Endothelial cell (in vitro differentiated cells): ENCODE measurements around the gene ZNF431. TPM values are rescaled to one million over a fixed set of nuclear protein-coding genes. Genes with fewer than 3 reads are reported as not detected.

Experiments used
- DNase-seq: peaks from one replicate; pipeline ENCODE4 v3.0.0; 2021; ENCODE audit warnings: low spot score
- H3K27ac Mint-ChIP-seq: one replicate; pipeline ENCODE4 v1.8.0; 2021; ENCODE audit warnings: mixed read lengths, inconsistent platforms; ENCODE audit not compliant: unreplicated experiment
- H3K27me3 Mint-ChIP-seq: one replicate; pipeline ENCODE4 v1.8.0; 2021; ENCODE audit warnings: mild to moderate bottlenecking, moderate library complexity, mixed read lengths, inconsistent platforms; ENCODE audit not compliant: unreplicated experiment
- H3K36me3 Mint-ChIP-seq: one replicate; pipeline ENCODE4 v1.8.0; 2021; ENCODE audit warnings: mild to moderate bottlenecking, low read depth, mixed read lengths, inconsistent platforms; ENCODE audit not compliant: unreplicated experiment
- H3K4me1 Mint-ChIP-seq: one replicate; pipeline ENCODE4 v1.8.0; 2021; ENCODE audit warnings: mild to moderate bottlenecking, mixed read lengths, inconsistent platforms; ENCODE audit not compliant: unreplicated experiment
- H3K4me3 Mint-ChIP-seq: one replicate; pipeline ENCODE4 v1.8.0; 2021; ENCODE audit warnings: mild to moderate bottlenecking, mixed read lengths, inconsistent platforms; ENCODE audit not compliant: unreplicated experiment
- H3K9me3 Mint-ChIP-seq: one replicate; pipeline ENCODE4 v1.8.0; 2021; ENCODE audit warnings: mixed read lengths, inconsistent platforms; ENCODE audit not compliant: unreplicated experiment
- total RNA-seq: library from RNA; stranded (reverse); fragmentation: NEBNext Ultra II Directional; extraction: Animal tissue kit (Norgen Biotek cat#: 25700); gene quantifications from one replicate; pipeline ENCODE4 v1.2.1, GENCODE V29; 2021; ENCODE audit not compliant: unreplicated experiment
- TF ChIP-seq, protein P1 (sequence below): fragments of 200-600 bp; sonication (generic); IDR thresholded peaks from one replicate; pipeline ENCODE4 v1.5.0; 2021; ENCODE audit warnings: antibody characterized with exemption; ENCODE audit not compliant: unreplicated experiment

Gene ZNF431
- total RNA-seq, 1 donor from 2014 or later, result 20.1 TPM

DNA sequence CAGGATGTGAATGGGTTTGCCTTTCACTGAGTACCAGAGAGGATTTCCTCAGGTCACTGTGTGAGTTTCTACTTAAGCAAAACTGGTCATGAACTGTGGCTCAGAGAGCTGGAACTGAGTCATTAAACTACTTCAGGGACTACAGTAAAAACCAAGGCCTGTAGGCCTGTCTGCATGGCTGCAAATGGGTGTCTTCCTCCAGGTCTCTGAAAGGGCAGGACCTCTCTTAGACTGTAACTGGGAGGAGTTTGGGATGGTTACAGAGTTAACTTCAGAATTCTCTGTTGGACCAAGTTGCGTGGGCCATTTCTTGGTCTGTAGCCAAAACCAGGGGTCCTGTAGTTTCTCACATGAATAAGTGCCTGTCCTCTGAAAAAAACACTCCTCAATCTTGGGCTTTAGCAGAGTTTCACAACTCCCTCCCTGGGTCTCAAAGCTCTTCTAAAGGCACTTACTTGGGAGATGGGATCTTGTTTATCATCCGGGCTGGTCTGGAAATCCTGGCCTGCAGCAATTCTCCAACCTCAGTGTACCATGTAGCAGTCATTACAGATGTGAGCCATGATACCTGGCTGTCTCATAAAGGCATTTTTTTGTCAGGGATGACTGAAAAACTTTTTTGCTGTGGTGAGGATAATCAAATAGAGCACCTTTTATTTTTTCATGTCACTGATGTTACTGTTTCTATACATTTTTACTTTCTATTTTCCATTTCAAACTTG, 40.2 kb upstream of the ZNF431 start:
- Mint-ChIP-seq H3K4me1 (no peaks in the 10 kb centered on the region), H3K27ac (no peak overlapping the region), H3K36me3 (no peaks in the 10 kb centered on the region), H3K27me3 (peaks cover 2% of the 10 kb centered on the region), H3K9me3 (no peaks in the 10 kb centered on the region), H3K4me3 (no peak overlapping the region)
- TF ChIP-seq, protein P1, sequence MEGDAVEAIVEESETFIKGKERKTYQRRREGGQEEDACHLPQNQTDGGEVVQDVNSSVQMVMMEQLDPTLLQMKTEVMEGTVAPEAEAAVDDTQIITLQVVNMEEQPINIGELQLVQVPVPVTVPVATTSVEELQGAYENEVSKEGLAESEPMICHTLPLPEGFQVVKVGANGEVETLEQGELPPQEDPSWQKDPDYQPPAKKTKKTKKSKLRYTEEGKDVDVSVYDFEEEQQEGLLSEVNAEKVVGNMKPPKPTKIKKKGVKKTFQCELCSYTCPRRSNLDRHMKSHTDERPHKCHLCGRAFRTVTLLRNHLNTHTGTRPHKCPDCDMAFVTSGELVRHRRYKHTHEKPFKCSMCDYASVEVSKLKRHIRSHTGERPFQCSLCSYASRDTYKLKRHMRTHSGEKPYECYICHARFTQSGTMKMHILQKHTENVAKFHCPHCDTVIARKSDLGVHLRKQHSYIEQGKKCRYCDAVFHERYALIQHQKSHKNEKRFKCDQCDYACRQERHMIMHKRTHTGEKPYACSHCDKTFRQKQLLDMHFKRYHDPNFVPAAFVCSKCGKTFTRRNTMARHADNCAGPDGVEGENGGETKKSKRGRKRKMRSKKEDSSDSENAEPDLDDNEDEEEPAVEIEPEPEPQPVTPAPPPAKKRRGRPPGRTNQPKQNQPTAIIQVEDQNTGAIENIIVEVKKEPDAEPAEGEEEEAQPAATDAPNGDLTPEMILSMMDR, result no peak
- DNase-seq, result no peak

DNA sequence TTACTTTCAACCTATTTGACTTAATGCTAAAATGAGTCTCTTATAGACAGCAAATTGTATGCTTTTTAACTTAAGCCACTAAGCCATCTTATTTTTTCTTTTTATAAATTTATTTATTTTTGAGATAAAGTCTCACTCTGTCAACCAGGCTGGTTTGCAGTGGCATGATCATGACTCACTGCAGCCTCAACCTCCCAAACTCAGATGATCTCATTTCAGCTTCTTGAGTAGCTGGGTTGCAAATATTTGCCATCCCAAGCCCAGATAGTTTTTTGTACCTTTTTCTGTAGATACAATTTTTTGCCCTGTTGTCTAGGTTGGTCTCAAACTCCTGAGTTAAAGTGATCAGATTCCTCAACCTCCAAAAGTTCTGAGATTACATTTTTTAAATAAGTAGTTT, 32.7 kb upstream of the ZNF431 start:
- H3K27me3 Mint-ChIP-seq, result peaks cover 8% of the 10 kb centered on the region
- TF ChIP-seq, protein P1, result no peak
- H3K4me3 Mint-ChIP-seq, result no peak overlapping the region
- H3K4me1 Mint-ChIP-seq, result no peaks in the 10 kb centered on the region
- no peak for DNase-seq
- peaks cover 5% of the 10 kb centered on the region for H3K36me3 Mint-ChIP-seq
- no peak overlapping the region for H3K27ac Mint-ChIP-seq
- no peaks in the 10 kb centered on the region for H3K9me3 Mint-ChIP-seq

DNA sequence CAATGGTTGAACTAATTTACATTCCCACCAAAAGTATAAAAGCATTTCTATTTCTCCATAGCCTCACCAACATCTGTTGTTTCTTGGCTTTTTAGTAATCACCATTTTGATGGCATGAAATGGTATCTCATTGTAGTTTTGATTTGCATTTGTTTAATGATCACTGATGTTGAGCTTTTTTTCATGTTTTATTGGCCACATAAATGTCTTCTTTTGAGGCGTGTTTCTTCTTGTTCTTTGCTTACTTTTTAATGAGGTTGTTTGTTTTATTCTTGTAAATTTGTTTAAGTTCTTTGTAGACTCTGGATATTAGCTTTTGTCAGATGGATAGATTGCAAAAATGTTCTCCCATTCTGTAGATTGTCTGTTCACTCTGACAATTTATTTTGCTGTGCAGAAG, 31.7 kb upstream of the ZNF431 start:
- TF ChIP-seq, protein P1, result no peak
- Mint-ChIP-seq H3K27ac (no peak overlapping the region), H3K4me1 (no peaks in the 10 kb centered on the region), H3K36me3 (peaks cover 14% of the 10 kb centered on the region), H3K9me3 (peaks cover 6% of the 10 kb centered on the region), H3K4me3 (no peak overlapping the region), H3K27me3 (peaks cover 8% of the 10 kb centered on the region)
- no peak for DNase-seq

DNA sequence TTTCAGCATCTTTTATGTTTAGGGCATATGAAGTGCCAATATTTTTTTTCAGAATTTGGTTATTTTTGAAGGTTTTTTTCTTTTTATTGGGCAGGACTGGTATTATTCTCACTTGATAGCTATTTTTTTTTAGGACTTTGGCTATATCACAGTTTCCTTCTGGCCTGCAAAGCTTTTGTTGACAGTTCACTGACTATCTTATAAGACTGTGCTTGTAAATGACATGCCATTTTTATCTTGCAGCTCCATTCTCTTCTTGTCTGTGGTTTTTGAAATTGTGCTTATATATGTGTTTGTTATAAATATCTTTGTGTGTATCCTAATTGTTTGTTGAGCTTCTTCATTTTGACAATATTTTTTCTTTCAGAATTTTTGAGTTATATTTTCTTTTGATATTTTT, 26.4 kb upstream of the ZNF431 start:
- Mint-ChIP-seq H3K4me1 (no peaks in the 10 kb centered on the region), H3K27me3 (peaks cover 8% of the 10 kb centered on the region), H3K27ac (no peak overlapping the region), H3K36me3 (peaks cover 32% of the 10 kb centered on the region), H3K4me3 (no peak overlapping the region), H3K9me3 (peaks cover 6% of the 10 kb centered on the region)
- TF ChIP-seq, protein P1, result no peak
- DNase-seq, result no peak

DNA sequence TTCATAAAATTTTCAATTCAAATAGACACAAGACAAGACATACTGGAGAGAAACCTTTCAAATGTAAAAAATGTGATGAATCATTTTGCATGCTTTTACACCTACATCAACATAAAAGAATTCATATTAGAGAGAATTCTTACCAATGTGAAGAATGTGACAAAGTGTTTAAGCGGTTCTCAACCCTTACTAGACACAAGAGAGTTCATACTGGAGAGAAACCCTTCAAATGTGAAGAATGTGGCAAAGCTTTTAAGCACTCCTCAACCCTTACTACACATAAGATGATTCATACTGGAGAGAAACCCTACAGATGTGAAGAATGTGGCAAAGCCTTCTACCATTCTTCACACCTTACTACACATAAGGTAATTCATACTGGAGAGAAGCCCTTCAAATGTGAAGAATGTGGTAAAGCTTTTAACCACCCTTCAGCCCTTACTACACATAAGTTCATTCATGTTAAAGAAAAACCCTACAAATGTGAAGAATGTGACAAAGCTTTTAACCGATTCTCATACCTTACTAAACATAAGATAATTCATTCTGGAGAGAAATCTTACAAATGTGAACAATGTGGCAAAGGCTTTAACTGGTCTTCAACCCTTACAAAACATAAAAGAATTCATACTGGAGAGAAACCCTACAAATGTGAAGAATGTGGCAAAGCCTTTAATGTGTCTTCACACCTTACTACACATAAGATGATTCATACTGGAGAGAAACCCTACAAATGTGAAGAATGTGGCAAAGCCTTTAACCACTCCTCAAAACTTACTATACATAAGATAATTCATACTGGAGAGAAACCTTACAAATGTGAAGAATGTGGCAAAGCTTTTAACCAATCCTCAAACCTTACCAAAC, 24.6 kb upstream of the ZNF431 start:
- peaks cover 2% of the 10 kb centered on the region for H3K27me3 Mint-ChIP-seq
- no peak overlapping the region for H3K4me3 Mint-ChIP-seq
- peaks cover 6% of the 10 kb centered on the region for H3K9me3 Mint-ChIP-seq
- H3K27ac Mint-ChIP-seq, result no peak overlapping the region
- no peaks in the 10 kb centered on the region for H3K4me1 Mint-ChIP-seq
- no peak for DNase-seq
- TF ChIP-seq, protein P1, result no peak
- H3K36me3 Mint-ChIP-seq, result peaks cover 32% of the 10 kb centered on the region
